ENCODE results near the gene MAGI2. TPM values are rescaled to one million over a fixed set of nuclear protein-coding genes. Genes with fewer than 3 reads are reported as not detected.

MAGI2 gene
- total RNA-seq, 1 donor from 2014 or later, result 5.8 TPM

- H3K4me1 Mint-ChIP-seq (ENCODE audit: low read depth), result peaks cover 6% of the 10 kb centered on the region
- no peak for TF ChIP-seq CTCF (IDR thresholded peaks at IDR 0.05)
- no peak overlapping the region for H3K27ac Mint-ChIP-seq (ENCODE audit: unreplicated experiment)
- peaks cover 3% of the 10 kb centered on the region for H3K36me3 Mint-ChIP-seq (ENCODE audit: low read depth)
- no peak for DNase-seq (ENCODE audit: low spot score)
- H3K27me3 Mint-ChIP-seq (ENCODE audit: low read depth), result no peaks in the 10 kb centered on the region
- H3K9me3 Mint-ChIP-seq (ENCODE audit: low read depth), result peaks cover 25% of the 10 kb centered on the region
- no peak overlapping the region for H3K4me3 Mint-ChIP-seq (ENCODE audit: unreplicated experiment)
Observed at GRCh38 chr7:78864339-78864738, 589.1 kb downstream of the MAGI2 start.

- H3K4me3 Mint-ChIP-seq (ENCODE audit: unreplicated experiment), result no peak overlapping the region
- peaks cover 6% of the 10 kb centered on the region for H3K4me1 Mint-ChIP-seq (ENCODE audit: low read depth)
- DNase-seq (ENCODE audit: low spot score), result no peak
- H3K36me3 Mint-ChIP-seq (ENCODE audit: low read depth), result peaks cover 3% of the 10 kb centered on the region
- TF ChIP-seq CTCF (IDR thresholded peaks at IDR 0.05), result no peak
- no peak overlapping the region for H3K27ac Mint-ChIP-seq (ENCODE audit: unreplicated experiment)
- H3K9me3 Mint-ChIP-seq (ENCODE audit: low read depth), result peaks cover 27% of the 10 kb centered on the region
- H3K27me3 Mint-ChIP-seq (ENCODE audit: low read depth), result no peaks in the 10 kb centered on the region
Observed at GRCh38 chr7:78863281-78863680, 590.2 kb downstream of the MAGI2 start.

GRCh38 chr7:78862411-78862900 is 591.0 kb downstream of the MAGI2 start:
- no peak overlapping the region for H3K4me3 Mint-ChIP-seq (ENCODE audit: unreplicated experiment)
- H3K27ac Mint-ChIP-seq (ENCODE audit: unreplicated experiment), result no peak overlapping the region
- peaks cover 6% of the 10 kb centered on the region for H3K4me1 Mint-ChIP-seq (ENCODE audit: low read depth)
- no peaks in the 10 kb centered on the region for H3K27me3 Mint-ChIP-seq (ENCODE audit: low read depth)
- peaks cover 29% of the 10 kb centered on the region for H3K9me3 Mint-ChIP-seq (ENCODE audit: low read depth)
- DNase-seq (ENCODE audit: low spot score), result no peak
- TF ChIP-seq CTCF (IDR thresholded peaks at IDR 0.05), result no peak
- H3K36me3 Mint-ChIP-seq (ENCODE audit: low read depth), result peaks cover 3% of the 10 kb centered on the region

- Mint-ChIP-seq H3K27me3 (ENCODE audit: low read depth) (no peaks in the 10 kb centered on the region), H3K9me3 (ENCODE audit: low read depth) (peaks cover 16% of the 10 kb centered on the region), H3K4me1 (ENCODE audit: low read depth) (peaks cover 16% of the 10 kb centered on the region), H3K36me3 (ENCODE audit: low read depth) (no peaks in the 10 kb centered on the region), H3K27ac (ENCODE audit: unreplicated experiment) (no peak overlapping the region), H3K4me3 (ENCODE audit: unreplicated experiment) (no peak overlapping the region)
- no peak for DNase-seq (ENCODE audit: low spot score)
- no peak for TF ChIP-seq CTCF (IDR thresholded peaks at IDR 0.05)
Observed at GRCh38 chr7:78852951-78853350, 600.5 kb downstream of the MAGI2 start.

GRCh38 chr7:78850093-78850740 is 603.2 kb downstream of the MAGI2 start:
- no peak for TF ChIP-seq CTCF (IDR thresholded peaks at IDR 0.05)
- no peaks in the 10 kb centered on the region for H3K27me3 Mint-ChIP-seq (ENCODE audit: low read depth)
- H3K27ac Mint-ChIP-seq (ENCODE audit: unreplicated experiment), result peak overlapping the region; percentile 52
- H3K4me1 Mint-ChIP-seq (ENCODE audit: low read depth), result peaks cover 16% of the 10 kb centered on the region
- no peaks in the 10 kb centered on the region for H3K36me3 Mint-ChIP-seq (ENCODE audit: low read depth)
- no peak overlapping the region for H3K4me3 Mint-ChIP-seq (ENCODE audit: unreplicated experiment)
- H3K9me3 Mint-ChIP-seq (ENCODE audit: low read depth), result peaks cover 7% of the 10 kb centered on the region
- DNase-seq (ENCODE audit: low spot score), result no peak

Data from chondrocyte (in vitro differentiated cells).